Measurements from ENCODE around the gene PHIP.

GRCh38 chr6:79009819-79010218 lies 68.2 kb downstream of the PHIP start:
- no peak for TF ChIP-seq POLR2AphosphoS5 (IDR thresholded peaks at IDR 0.05; ENCODE audit: low read depth, low read length)
- no peak for TF ChIP-seq YY1 (IDR thresholded peaks at IDR 0.05; ENCODE audit: low read depth, low read length)
- TF ChIP-seq CEBPB (IDR thresholded peaks at IDR 0.05; ENCODE audit: low read depth, low read length): no peak
- TF ChIP-seq SP1 (IDR thresholded peaks at IDR 0.05; ENCODE audit: low read depth, low read length): no peak
- TF ChIP-seq BACH1 (IDR thresholded peaks at IDR 0.05; ENCODE audit: low read length): no peak
- TF ChIP-seq ZNF274 (IDR thresholded peaks at IDR 0.05; ENCODE audit: borderline replicate concordance, extremely low read depth, low read length): no peak

Measured in H1 (cell line).